ENCODE results near the gene KCNJ16. TPM values are rescaled to one million over a fixed set of nuclear protein-coding genes. Genes with fewer than 3 reads are reported as not detected.

KCNJ16 gene
- total RNA-seq, 1 donor from 2014 or later, result 25.9 TPM

DNA sequence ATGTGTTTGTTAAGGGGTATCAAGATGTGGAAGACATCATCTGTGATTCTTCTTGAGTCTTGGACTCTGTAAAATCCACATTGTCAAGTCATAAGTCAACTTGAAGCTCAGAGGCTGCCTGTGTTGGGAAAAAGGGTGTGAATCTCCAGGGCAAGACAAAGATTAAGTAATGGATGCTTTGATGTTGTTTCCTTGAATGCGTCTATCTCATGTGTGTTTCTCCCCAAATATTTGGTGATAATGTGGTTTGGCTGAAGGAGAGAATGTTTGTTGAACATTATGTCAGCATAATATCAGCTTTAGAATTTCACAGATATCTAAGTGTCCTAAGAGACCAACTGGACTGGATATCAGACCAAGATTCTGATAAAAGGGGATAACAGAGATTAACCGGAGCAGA, 24.1 kb upstream of the KCNJ16 start:
- TF ChIP-seq, protein P1, sequence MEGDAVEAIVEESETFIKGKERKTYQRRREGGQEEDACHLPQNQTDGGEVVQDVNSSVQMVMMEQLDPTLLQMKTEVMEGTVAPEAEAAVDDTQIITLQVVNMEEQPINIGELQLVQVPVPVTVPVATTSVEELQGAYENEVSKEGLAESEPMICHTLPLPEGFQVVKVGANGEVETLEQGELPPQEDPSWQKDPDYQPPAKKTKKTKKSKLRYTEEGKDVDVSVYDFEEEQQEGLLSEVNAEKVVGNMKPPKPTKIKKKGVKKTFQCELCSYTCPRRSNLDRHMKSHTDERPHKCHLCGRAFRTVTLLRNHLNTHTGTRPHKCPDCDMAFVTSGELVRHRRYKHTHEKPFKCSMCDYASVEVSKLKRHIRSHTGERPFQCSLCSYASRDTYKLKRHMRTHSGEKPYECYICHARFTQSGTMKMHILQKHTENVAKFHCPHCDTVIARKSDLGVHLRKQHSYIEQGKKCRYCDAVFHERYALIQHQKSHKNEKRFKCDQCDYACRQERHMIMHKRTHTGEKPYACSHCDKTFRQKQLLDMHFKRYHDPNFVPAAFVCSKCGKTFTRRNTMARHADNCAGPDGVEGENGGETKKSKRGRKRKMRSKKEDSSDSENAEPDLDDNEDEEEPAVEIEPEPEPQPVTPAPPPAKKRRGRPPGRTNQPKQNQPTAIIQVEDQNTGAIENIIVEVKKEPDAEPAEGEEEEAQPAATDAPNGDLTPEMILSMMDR (conservative IDR thresholded peaks at IDR 0.05; ENCODE audit: low read depth, low read length), result no peak
- no peak overlapping the region for H3K4me3 ChIP-seq (ENCODE audit: low read depth, low read length)
- DNase-seq (ENCODE audit: low read depth), result no peak

GRCh38 chr17:70053241-70054234, 21.5 kb upstream of the KCNJ16 start:
- H3K4me3 ChIP-seq (ENCODE audit: low read depth, low read length), result peak overlapping the region; percentile 15
- no peak for DNase-seq (ENCODE audit: low read depth)
- TF ChIP-seq, protein P1 (conservative IDR thresholded peaks at IDR 0.05; ENCODE audit: low read depth, low read length), result no peak

DNA sequence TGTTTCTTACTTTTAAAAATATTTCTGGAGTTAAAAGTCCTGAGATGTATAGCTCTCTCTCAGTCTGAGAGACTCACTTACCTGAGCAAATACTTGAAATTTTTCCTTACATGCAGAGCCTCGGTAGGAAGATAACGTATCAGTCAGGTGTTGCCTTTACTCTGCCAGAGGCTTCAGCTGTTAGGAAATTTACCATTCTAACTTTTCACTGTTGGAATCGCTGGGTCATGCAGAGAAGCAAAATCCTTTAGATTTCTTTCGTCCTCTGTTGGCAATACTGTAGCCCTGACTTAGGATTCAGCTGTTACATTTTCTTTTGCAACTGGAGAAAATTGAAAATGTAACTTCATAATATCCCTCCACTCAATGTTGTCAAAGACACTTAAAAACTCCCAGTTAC, 20.0 kb upstream of the KCNJ16 start:
- TF ChIP-seq, protein P1 (conservative IDR thresholded peaks at IDR 0.05; ENCODE audit: low read depth, low read length), result no peak
- no peak overlapping the region for H3K4me3 ChIP-seq (ENCODE audit: low read depth, low read length)
- no peak for DNase-seq (ENCODE audit: low read depth)

GRCh38 chr17:70059071-70059470, 16.0 kb upstream of the KCNJ16 start:
- no peak for DNase-seq (ENCODE audit: low read depth)
- no peak overlapping the region for H3K4me3 ChIP-seq (ENCODE audit: low read depth, low read length)
- TF ChIP-seq, protein P1 (conservative IDR thresholded peaks at IDR 0.05; ENCODE audit: low read depth, low read length), result no peak

DNA sequence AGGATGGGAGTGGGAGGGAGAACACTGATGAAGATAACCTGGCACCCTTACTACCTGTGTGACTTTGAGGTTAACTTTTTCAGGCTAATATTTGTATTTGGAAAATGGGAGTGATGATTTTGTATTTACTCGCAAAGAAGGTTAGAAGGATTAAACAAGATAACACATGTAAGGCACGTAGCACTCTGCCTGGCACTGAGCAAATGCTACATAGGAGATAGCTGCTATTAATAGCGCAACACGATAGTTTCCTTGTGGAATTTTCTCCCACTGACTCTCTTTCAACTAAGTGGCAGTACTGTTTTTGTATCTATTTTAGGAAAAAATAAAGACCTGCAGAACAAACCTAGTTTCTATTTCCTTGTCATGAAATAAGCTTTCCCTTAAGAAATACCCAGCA, 15.4 kb upstream of the KCNJ16 start:
- TF ChIP-seq, protein P1 (conservative IDR thresholded peaks at IDR 0.05; ENCODE audit: low read depth, low read length), result no peak
- H3K4me3 ChIP-seq (ENCODE audit: low read depth, low read length), result no peak overlapping the region
- no peak for DNase-seq (ENCODE audit: low read depth)

DNA sequence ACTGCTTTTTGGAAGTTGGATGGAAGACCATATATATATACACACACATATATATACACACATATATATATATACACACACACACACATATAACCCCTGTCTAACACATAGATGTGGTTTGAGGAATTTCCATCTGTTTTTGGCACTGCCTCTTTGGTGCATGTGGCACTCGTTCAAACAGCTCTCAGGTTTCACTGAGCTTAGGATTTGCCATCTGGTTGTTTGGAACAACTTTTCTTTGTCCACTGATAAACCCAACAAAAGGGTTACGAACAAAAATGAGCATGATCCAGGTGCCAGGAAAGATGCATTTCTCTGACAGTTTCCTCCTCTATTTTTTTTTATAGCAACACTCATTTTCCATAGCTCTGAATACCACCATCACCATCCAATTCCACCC, 14.6 kb upstream of the KCNJ16 start:
- TF ChIP-seq, protein P1 (conservative IDR thresholded peaks at IDR 0.05; ENCODE audit: low read depth, low read length), result no peak
- DNase-seq (ENCODE audit: low read depth), result no peak
- H3K4me3 ChIP-seq (ENCODE audit: low read depth, low read length), result no peak overlapping the region

Data from epithelial cell of proximal tubule (primary cell).